H9 (cell line): ENCODE measurements around the gene EFNB2. TPM values are rescaled to one million over a fixed set of nuclear protein-coding genes. Genes with fewer than 3 reads are reported as not detected.

Experiments used
- DNase-seq: peaks from one replicate; pipeline ENCODE4 v3.0.0-alpha.2; 2017
- H2AFZ ChIP-seq: one replicate; pipeline ENCODE4 v1.6.1; 2013; ENCODE audit warnings: mild to moderate bottlenecking, low read length, control low read depth, moderate library complexity
- H2AK5ac ChIP-seq: 2 replicates; pipeline ENCODE4 v1.6.1; 2013; ENCODE audit warnings: low read length, control low read depth, mixed read lengths; ENCODE audit not compliant: insufficient read length
- H2BK120ac ChIP-seq: one replicate; pipeline ENCODE4 v1.6.1; 2013; ENCODE audit warnings: low read depth, mild to moderate bottlenecking, low read length, control low read depth, inconsistent platforms; ENCODE audit not compliant: poor library complexity, severe bottlenecking
- H2BK12ac ChIP-seq: 2 replicates; pipeline ENCODE4 v1.6.1; 2013; ENCODE audit warnings: low read length, control low read depth, mixed read lengths, low read depth; ENCODE audit not compliant: insufficient read length
- H2BK15ac ChIP-seq: 2 replicates; pipeline ENCODE4 v1.6.1; 2013; ENCODE audit warnings: low read depth, low read length, control low read depth
- H2BK20ac ChIP-seq: one replicate; pipeline ENCODE4 v1.6.1; 2013; ENCODE audit warnings: low read depth, mild to moderate bottlenecking, low read length, control low read depth, inconsistent platforms; ENCODE audit not compliant: poor library complexity, severe bottlenecking
- H2BK5ac ChIP-seq: 2 replicates; pipeline ENCODE4 v1.6.1; 2013; ENCODE audit warnings: low read length, control low read depth, mixed read lengths; ENCODE audit not compliant: insufficient read length
- H3K14ac ChIP-seq: 2 replicates; pipeline ENCODE4 v1.6.1; 2013; ENCODE audit warnings: low read length, control low read depth; ENCODE audit not compliant: insufficient read depth
- H3K18ac ChIP-seq: 2 replicates; pipeline ENCODE4 v1.6.1; 2013; ENCODE audit warnings: low read depth, mild to moderate bottlenecking, mixed read lengths, low read length, control low read depth; ENCODE audit not compliant: insufficient read length
- H3K23ac ChIP-seq: 2 replicates; pipeline ENCODE4 v1.6.1; 2013; ENCODE audit warnings: low read length, control low read depth, mixed read lengths, low read depth; ENCODE audit not compliant: insufficient read length
- H3K23me2 ChIP-seq: 2 replicates; pipeline ENCODE4 v1.6.1; 2013; ENCODE audit warnings: low read depth, mild to moderate bottlenecking, mixed read lengths, low read length, control low read depth; ENCODE audit not compliant: insufficient read length, poor library complexity, severe bottlenecking
- H3K27ac ChIP-seq: 2 replicates; pipeline ENCODE4 v1.5.1; 2013; ENCODE audit warnings: low read length, control low read depth, mixed read lengths, low read depth; ENCODE audit not compliant: insufficient read length
- H3K27me3 ChIP-seq: 2 replicates; pipeline ENCODE4 v1.6.1; 2013; ENCODE audit warnings: low read length, control low read depth, inconsistent platforms; ENCODE audit not compliant: insufficient read depth
- H3K4ac ChIP-seq: 2 replicates; pipeline ENCODE4 v1.6.1; 2013; ENCODE audit warnings: low read depth, mild to moderate bottlenecking, control low read depth, inconsistent platforms, low read length, moderate library complexity
- H3K4me1 ChIP-seq: 2 replicates; pipeline ENCODE4 v1.6.1; 2013; ENCODE audit warnings: low read length, control low read depth, inconsistent platforms; ENCODE audit not compliant: insufficient read depth
- H3K4me2 ChIP-seq: 2 replicates; pipeline ENCODE4 v1.6.1; 2013; ENCODE audit warnings: low read length, control low read depth, mixed read lengths; ENCODE audit not compliant: insufficient read length, insufficient read depth
- H3K56ac ChIP-seq: 2 replicates; pipeline ENCODE4 v1.6.1; 2013; ENCODE audit warnings: low read depth, mild to moderate bottlenecking, mixed read lengths, low read length, control low read depth; ENCODE audit not compliant: insufficient read length
- H3K79me1 ChIP-seq: 2 replicates; pipeline ENCODE4 v1.6.1; 2013; ENCODE audit warnings: low read depth, mild to moderate bottlenecking, moderate library complexity, low read length, control low read depth, inconsistent platforms; ENCODE audit not compliant: insufficient read depth, poor library complexity, severe bottlenecking
- H3K79me2 ChIP-seq: 2 replicates; pipeline ENCODE4 v1.6.1; 2013; ENCODE audit warnings: low read length, control low read depth, inconsistent platforms; ENCODE audit not compliant: insufficient read depth
- H3K9ac ChIP-seq: 2 replicates; pipeline ENCODE4 v1.6.1; 2013; ENCODE audit warnings: low read length, control low read depth, mixed read lengths; ENCODE audit not compliant: insufficient read length; ENCODE audit errors: extremely low read depth
- H3K9me3 ChIP-seq: one replicate; pipeline ENCODE4 v1.6.1; 2013; ENCODE audit warnings: low read depth, low read length, inconsistent platforms; ENCODE audit not compliant: control insufficient read depth
- H3T11ph ChIP-seq: one replicate; pipeline ENCODE4 v1.6.1; 2013; ENCODE audit warnings: mild to moderate bottlenecking, low read length, control low read depth, inconsistent platforms
- H4K20me1 ChIP-seq: one replicate; pipeline ENCODE4 v1.6.1; 2013; ENCODE audit not compliant: control insufficient read depth, insufficient read length, insufficient read depth
- H4K5ac ChIP-seq: 2 replicates; pipeline ENCODE4 v1.6.1; 2013; ENCODE audit warnings: low read depth, mild to moderate bottlenecking, mixed read lengths, low read length, control low read depth; ENCODE audit not compliant: insufficient read length
- H4K8ac ChIP-seq: replicated peaks from 2 replicates; pipeline ENCODE4 v1.6.1; 2013; ENCODE audit warnings: low read length, control low read depth, mixed read lengths, low read depth; ENCODE audit not compliant: insufficient read length
- H4K91ac ChIP-seq: 2 replicates; pipeline ENCODE4 v1.6.1; 2013; ENCODE audit warnings: low read depth, mild to moderate bottlenecking, moderate library complexity, mixed read lengths, low read length, control low read depth; ENCODE audit not compliant: insufficient read length
- H3K27ac Mint-ChIP-seq, 3 experiments: 2 replicates in 2 of 3; 3 replicates in 1 of 3; pipeline ENCODE4 v1.8.0; 2020 to 2021; ENCODE audit warnings: mixed read lengths in 3 of 3, mild to moderate bottlenecking in 1 of 3, moderate library complexity in 1 of 3
- H3K27me3 Mint-ChIP-seq: 2 replicates; pipeline ENCODE4 v1.8.0; 2021; ENCODE audit warnings: low read depth, mild to moderate bottlenecking, moderate library complexity, mixed read lengths
- H3K36me3 Mint-ChIP-seq, 3 experiments: 2 replicates in 2 of 3; 3 replicates in 1 of 3; pipeline ENCODE4 v1.8.0; 2020 to 2021; ENCODE audit warnings: low read depth in 3 of 3, mixed read lengths in 3 of 3; ENCODE audit not compliant: insufficient read depth in 1 of 3
- H3K4me1 Mint-ChIP-seq, 2 experiments: 2 replicates each; pipeline ENCODE4 v1.8.0; 2020; ENCODE audit warnings: mixed read lengths in 2 of 2
- H3K4me3 Mint-ChIP-seq, 2 experiments: 2 replicates in 1 of 2; 3 replicates in 1 of 2; pipeline ENCODE4 v1.8.0; 2020 to 2021; ENCODE audit warnings: mild to moderate bottlenecking in 2 of 2, mixed read lengths in 2 of 2, moderate library complexity in 1 of 2
- H3K9me3 Mint-ChIP-seq, 2 experiments: 2 replicates in 1 of 2; 3 replicates in 1 of 2; pipeline ENCODE4 v1.8.0; 2020; ENCODE audit warnings: mild to moderate bottlenecking in 2 of 2, mixed read lengths in 2 of 2, moderate library complexity in 1 of 2
- WGBS: extraction: QIAGEN DNeasy Blood & Tissue Kit; methylation state at CpG from one replicate; pipeline ENCODE4 v1.1.7; 2013; ENCODE audit warnings: missing lambda C conversion rate, low lambda C conversion rate, mixed read lengths; ENCODE audit not compliant: insufficient read length; ENCODE audit errors: extremely low coverage; 5-methylcytosine and 5-hydroxymethylcytosine counted together
- total RNA-seq: library from RNA; stranded (reverse); gene quantifications from 2 replicates; pipeline ENCODE4 v1.2.1, GENCODE V29; 2021
- TF ChIP-seq, protein P1 (sequence below): fragments of 200-600 bp; sonication (generic); conservative IDR thresholded peaks from 3 replicates; pipeline ENCODE4 v1.8.0; 2021; ENCODE audit warnings: antibody characterized with exemption, mild to moderate bottlenecking

The EFNB2 gene
- total RNA-seq, 1 experiment from 2014 or later = 12.7 TPM

DNA sequence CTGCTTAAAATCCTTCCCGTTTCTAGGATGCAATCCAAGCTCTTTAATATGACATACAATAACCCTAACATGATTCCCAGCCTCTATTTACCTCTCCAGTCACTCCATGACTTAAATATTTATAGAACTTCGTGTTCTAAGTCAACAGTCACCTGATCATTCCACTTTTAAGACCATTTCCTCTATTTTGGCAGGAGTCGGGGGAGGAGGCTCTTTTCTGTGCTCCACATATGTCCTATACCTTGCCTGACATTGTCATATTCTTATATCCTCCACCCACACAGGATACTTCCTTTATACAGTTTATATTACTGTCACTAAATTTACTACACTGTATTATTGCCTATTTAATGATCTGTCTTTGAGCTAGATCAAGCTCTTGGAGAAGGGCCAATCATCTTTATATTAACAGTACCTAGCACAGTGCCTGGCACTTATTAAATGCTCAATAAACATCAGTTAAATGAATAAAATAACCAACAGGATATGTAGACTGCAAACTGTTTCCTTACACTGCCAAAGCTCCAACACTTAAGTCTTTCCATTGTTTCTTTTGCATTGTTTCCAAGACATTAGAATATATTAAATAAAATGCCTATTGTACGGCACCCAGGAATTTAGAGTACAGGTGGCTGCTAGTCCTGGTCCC is 29.8 kb upstream of the EFNB2 start:
- TF ChIP-seq, protein P1, sequence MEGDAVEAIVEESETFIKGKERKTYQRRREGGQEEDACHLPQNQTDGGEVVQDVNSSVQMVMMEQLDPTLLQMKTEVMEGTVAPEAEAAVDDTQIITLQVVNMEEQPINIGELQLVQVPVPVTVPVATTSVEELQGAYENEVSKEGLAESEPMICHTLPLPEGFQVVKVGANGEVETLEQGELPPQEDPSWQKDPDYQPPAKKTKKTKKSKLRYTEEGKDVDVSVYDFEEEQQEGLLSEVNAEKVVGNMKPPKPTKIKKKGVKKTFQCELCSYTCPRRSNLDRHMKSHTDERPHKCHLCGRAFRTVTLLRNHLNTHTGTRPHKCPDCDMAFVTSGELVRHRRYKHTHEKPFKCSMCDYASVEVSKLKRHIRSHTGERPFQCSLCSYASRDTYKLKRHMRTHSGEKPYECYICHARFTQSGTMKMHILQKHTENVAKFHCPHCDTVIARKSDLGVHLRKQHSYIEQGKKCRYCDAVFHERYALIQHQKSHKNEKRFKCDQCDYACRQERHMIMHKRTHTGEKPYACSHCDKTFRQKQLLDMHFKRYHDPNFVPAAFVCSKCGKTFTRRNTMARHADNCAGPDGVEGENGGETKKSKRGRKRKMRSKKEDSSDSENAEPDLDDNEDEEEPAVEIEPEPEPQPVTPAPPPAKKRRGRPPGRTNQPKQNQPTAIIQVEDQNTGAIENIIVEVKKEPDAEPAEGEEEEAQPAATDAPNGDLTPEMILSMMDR = no peak
- Mint-ChIP-seq H3K4me1 (peaks cover 64 to 66% of the 10 kb centered on the region in 2 experiments), H3K36me3 (peaks cover 0 to 11% (median 7%) of the 10 kb centered on the region in 3 experiments; a peak in 6 of 7 replicates)

More for the DNA sequence above, 29.8 kb upstream of the EFNB2 start:
- H2BK15ac ChIP-seq = no peak overlapping the region
- H4K8ac ChIP-seq = no peak overlapping the region
- peaks cover 9% of the 10 kb centered on the region for H3K4me1 ChIP-seq
- no peak overlapping the region for H3K4ac ChIP-seq
- H3K79me2 ChIP-seq = peaks cover 63% of the 10 kb centered on the region
- no peak overlapping the region for H3K23ac ChIP-seq
- no peak overlapping the region for H2BK20ac ChIP-seq
- H2BK120ac ChIP-seq = no peak overlapping the region
- H4K20me1 ChIP-seq = no peaks in the 10 kb centered on the region
- no peaks in the 10 kb centered on the region for H3K9me3 ChIP-seq
- no peaks in the 10 kb centered on the region for H3K9me3 Mint-ChIP-seq
- H3K4me3 Mint-ChIP-seq = peak overlapping the region; percentile 97 to 99
- no peak overlapping the region for H3K18ac ChIP-seq
- peaks cover 14% of the 10 kb centered on the region for H3K23me2 ChIP-seq
- no peak for DNase-seq
- H2AK5ac ChIP-seq = no peak overlapping the region
- no peak overlapping the region for H3K56ac ChIP-seq
- no peak overlapping the region for H3K27ac ChIP-seq
- WGBS = no CpG with 5 or more reads among the region's 4 CpGs
- peak overlapping the region; percentile 8 to 70 (median 70); a peak in 4 of 7 replicates for H3K27ac Mint-ChIP-seq
- no peak overlapping the region for H2BK5ac ChIP-seq
- no peaks in the 10 kb centered on the region for H3K27me3 Mint-ChIP-seq
- no peak overlapping the region for H2AFZ ChIP-seq
- peak overlapping the region; percentile 75 for H3K4me2 ChIP-seq
- H3K27me3 ChIP-seq = no peaks in the 10 kb centered on the region
- H3K79me1 ChIP-seq = no peaks in the 10 kb centered on the region
- no peak overlapping the region for H2BK12ac ChIP-seq
- H4K91ac ChIP-seq = no peak overlapping the region
- H3K14ac ChIP-seq = no peak overlapping the region
- no peak overlapping the region for H3T11ph ChIP-seq
- H3K9ac ChIP-seq = peak overlapping the region; percentile 40
- H4K5ac ChIP-seq = no peak overlapping the region
